COR-L47 (cell line): ENCODE results near the gene COA8.
A peak's percentile ranks its signal among the peaks of the same experiment; 100 is the strongest.
"Not testable (repeated sequence)": the region's sequence is repeated elsewhere in the genome, so short reads cannot be mapped to it uniquely, and the experiment has no call there.

Experiments used
- DNase-seq: peaks from one replicate; lab custom pipeline; 2025; lab: John Stamatoyannopoulos, UW

COA8 gene

GRCh38 chr14:103574707-103575285 is 12.0 kb downstream of the COA8 start:
- DNase-seq: no peak

- peak; percentile 32 for DNase-seq
Observed at GRCh38 chr14:103576371-103577024, 13.7 kb downstream of the COA8 start.

- no peak for DNase-seq
Observed at GRCh38 chr14:103578401-103579075, 15.8 kb downstream of the COA8 start.

GRCh38 chr14:103581206-103581605 is 18.4 kb downstream of the COA8 start:
- no peak for DNase-seq

GRCh38 chr14:103581954-103582703 is 19.4 kb downstream of the COA8 start:
- DNase-seq: no peak

GRCh38 chr14:103584326-103584915 is 21.7 kb downstream of the COA8 start:
- DNase-seq: no peak

GRCh38 chr14:103593577-103593976 is 30.8 kb downstream of the COA8 start:
- DNase-seq: no peak

GRCh38 chr14:103594265-103594664 is 31.5 kb downstream of the COA8 start:
- DNase-seq: peak; percentile 18

- DNase-seq: no peak
Observed at GRCh38 chr14:103597623-103598377, 35.0 kb downstream of the COA8 start.

- no peak for DNase-seq
Observed at GRCh38 chr14:103600503-103600902, 37.7 kb downstream of the COA8 start.

GRCh38 chr14:103604620-103605019 is 41.9 kb downstream of the COA8 start:
- no peak for DNase-seq

GRCh38 chr14:103606963-103607668 is 44.4 kb downstream of the COA8 start:
- peak; percentile 90 for DNase-seq

- DNase-seq: no peak
Observed at GRCh38 chr14:103607822-103608221, 45.1 kb downstream of the COA8 start.

- not testable (repeated sequence) for DNase-seq
Observed at GRCh38 chr14:103609081-103609480, 46.3 kb downstream of the COA8 start.

GRCh38 chr14:103611215-103611614 is 48.5 kb downstream of the COA8 start:
- no peak for DNase-seq

- no peak for DNase-seq
Observed at GRCh38 chr14:103613517-103613916, 50.8 kb downstream of the COA8 start.

GRCh38 chr14:103616635-103617300 is 54.0 kb downstream of the COA8 start:
- no peak for DNase-seq

- no peak for DNase-seq
Observed at GRCh38 chr14:103619057-103619456, 56.3 kb downstream of the COA8 start.

- no peak for DNase-seq
Observed at GRCh38 chr14:103621860-103622259, 59.1 kb downstream of the COA8 start.

- no peak for DNase-seq
Observed at GRCh38 chr14:103623308-103623707, 60.5 kb downstream of the COA8 start.
